Measurements from ENCODE around the gene HTRA3. TPM values are rescaled to one million over a fixed set of nuclear protein-coding genes. Genes with fewer than 3 reads are reported as not detected.

HTRA3 gene
- total and polyA plus RNA-seq, 2 experiments from 2014 or later: 19.4 to 34.9 TPM

DNA sequence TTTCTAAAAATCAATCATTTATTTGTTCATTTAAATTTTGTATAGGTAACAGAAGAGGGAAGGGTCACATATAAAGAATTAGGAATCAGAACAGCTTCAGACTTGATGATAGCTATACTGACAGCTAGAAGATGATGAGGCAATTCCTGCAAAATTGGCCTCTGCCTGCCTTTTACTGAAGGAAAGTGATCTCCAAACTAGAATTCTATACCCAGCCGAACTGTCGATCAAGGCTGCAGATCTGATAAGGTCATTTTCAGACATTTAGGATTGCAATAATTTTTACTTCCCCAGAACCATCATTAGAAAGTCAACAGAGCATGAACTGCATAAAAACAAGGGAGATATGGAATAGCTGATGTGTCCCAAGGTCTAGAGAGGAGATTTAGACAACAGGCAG lies 66.3 kb downstream of the HTRA3 start:
- H3K9me2 ChIP-seq (replicated peaks; ENCODE audit: insufficient read depth): no peaks in the 10 kb centered on the region
- no peaks in the 10 kb centered on the region for H3K9me3 ChIP-seq (ENCODE audit: low read depth)
- no peak overlapping the region for H2AFZ ChIP-seq
- no peaks in the 10 kb centered on the region for H3K79me2 ChIP-seq
- no peak overlapping the region for H3K4me3 ChIP-seq
- no peaks in the 10 kb centered on the region for H4K20me1 ChIP-seq (ENCODE audit: insufficient read depth, poor library complexity, severe bottlenecking)
- no peak for TF ChIP-seq EZH2 (IDR thresholded peaks at IDR 0.05; ENCODE audit: borderline replicate concordance)
- no peak for TF ChIP-seq EZH2phosphoT487 (IDR thresholded peaks at IDR 0.05; ENCODE audit: low read depth, severe bottlenecking, unreplicated experiment)
- TF ChIP-seq, protein P1, sequence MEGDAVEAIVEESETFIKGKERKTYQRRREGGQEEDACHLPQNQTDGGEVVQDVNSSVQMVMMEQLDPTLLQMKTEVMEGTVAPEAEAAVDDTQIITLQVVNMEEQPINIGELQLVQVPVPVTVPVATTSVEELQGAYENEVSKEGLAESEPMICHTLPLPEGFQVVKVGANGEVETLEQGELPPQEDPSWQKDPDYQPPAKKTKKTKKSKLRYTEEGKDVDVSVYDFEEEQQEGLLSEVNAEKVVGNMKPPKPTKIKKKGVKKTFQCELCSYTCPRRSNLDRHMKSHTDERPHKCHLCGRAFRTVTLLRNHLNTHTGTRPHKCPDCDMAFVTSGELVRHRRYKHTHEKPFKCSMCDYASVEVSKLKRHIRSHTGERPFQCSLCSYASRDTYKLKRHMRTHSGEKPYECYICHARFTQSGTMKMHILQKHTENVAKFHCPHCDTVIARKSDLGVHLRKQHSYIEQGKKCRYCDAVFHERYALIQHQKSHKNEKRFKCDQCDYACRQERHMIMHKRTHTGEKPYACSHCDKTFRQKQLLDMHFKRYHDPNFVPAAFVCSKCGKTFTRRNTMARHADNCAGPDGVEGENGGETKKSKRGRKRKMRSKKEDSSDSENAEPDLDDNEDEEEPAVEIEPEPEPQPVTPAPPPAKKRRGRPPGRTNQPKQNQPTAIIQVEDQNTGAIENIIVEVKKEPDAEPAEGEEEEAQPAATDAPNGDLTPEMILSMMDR (IDR thresholded peaks at IDR 0.05; ENCODE audit: poor library complexity): no peak
- no peaks in the 10 kb centered on the region for H3K36me3 ChIP-seq (replicated peaks; ENCODE audit: insufficient read depth, low read depth)
- H3K27ac ChIP-seq: no peak overlapping the region
- H3K27me3 ChIP-seq: peaks cover 3% of the 10 kb centered on the region
- WGBS (ENCODE audit: low lambda C conversion rate, missing lambda C conversion rate): 98% methylated on average over 2 of the region's 2 CpGs
- no peak for DNase-seq (ENCODE audit: low spot score)
- H3K4me2 ChIP-seq: no peak overlapping the region
- H3K4me1 ChIP-seq (ENCODE audit: insufficient read depth): no peaks in the 10 kb centered on the region

DNA sequence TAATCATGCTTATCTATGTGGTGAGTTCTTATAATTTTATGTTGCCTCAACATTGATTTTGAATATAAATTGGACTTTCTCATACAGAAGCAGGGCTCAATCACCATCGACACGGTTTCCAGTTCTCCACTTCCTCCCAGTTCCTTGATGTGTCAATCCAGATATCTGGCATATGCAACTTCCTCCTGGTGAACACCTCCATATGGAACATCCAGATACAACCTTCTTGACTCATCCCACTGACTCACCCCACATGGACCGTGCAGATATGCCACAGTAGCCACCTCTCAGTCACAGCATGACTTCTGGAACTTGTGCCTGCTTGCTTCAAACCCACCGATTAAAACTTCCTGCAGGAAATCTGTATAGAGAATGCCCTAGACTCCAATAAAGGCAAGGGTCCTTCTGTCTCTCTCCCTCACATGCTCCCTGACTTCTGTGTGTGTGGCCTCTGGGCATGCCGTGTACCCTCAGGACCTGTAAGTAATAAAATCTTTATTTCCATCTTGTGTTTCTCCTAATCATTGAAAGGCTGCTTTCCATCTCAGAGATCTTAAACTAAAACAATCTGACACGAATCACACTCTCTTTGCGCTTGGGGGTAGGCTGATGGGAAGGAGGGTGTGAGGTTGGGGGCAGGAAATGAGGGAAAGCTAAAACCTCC lies 67.0 kb downstream of the HTRA3 start:
- H3K79me2 ChIP-seq: no peaks in the 10 kb centered on the region

DNA sequence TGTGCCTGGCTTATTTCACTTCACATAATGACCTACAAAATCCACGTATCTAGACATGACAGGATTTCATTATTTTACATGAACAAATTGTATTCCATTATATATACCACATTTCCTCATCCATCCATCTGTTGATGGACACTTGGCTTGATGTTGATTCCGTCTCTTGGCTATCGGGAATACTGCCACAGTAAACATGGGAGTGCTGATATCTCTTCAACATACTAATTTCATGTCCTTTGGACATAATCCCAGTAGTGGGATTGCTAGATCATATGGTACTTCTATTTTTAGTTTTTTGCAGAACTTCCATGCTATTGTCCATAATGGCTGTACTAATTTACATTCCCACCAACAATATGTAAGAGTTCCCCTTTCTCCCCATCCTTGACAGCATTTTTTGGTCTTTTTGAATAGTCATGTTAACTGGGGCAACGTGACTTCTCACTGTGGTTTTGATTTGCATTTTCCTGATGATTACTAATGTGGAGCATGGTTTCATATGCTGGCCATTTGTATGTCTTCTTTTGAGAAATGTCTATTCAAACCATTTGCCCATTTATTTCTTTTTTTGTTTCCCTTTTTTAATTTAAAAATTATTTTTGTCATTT lies 68.9 kb downstream of the HTRA3 start:
- H3K9me3 ChIP-seq (ENCODE audit: low read depth): no peaks in the 10 kb centered on the region
- H4K20me1 ChIP-seq (ENCODE audit: insufficient read depth, poor library complexity, severe bottlenecking): no peaks in the 10 kb centered on the region
- no peak for DNase-seq (ENCODE audit: low spot score)
- TF ChIP-seq, protein P1 (IDR thresholded peaks at IDR 0.05; ENCODE audit: poor library complexity): no peak
- no peak for TF ChIP-seq EZH2 (IDR thresholded peaks at IDR 0.05; ENCODE audit: borderline replicate concordance)
- TF ChIP-seq EZH2phosphoT487 (IDR thresholded peaks at IDR 0.05; ENCODE audit: low read depth, severe bottlenecking, unreplicated experiment): no peak
- no peaks in the 10 kb centered on the region for H3K4me1 ChIP-seq (ENCODE audit: insufficient read depth)
- H3K27ac ChIP-seq: no peak overlapping the region
- H3K4me2 ChIP-seq: no peak overlapping the region
- WGBS (ENCODE audit: low lambda C conversion rate, missing lambda C conversion rate): 78% methylated on average over 4 of the region's 4 CpGs
- H3K4me3 ChIP-seq: no peak overlapping the region
- H3K79me2 ChIP-seq: no peaks in the 10 kb centered on the region
- H3K9me2 ChIP-seq (replicated peaks; ENCODE audit: insufficient read depth): no peaks in the 10 kb centered on the region
- H3K27me3 ChIP-seq: peaks cover 3% of the 10 kb centered on the region
- H3K36me3 ChIP-seq (replicated peaks; ENCODE audit: insufficient read depth, low read depth): no peaks in the 10 kb centered on the region
- no peak overlapping the region for H2AFZ ChIP-seq

More for the DNA sequence above, 67.0 kb downstream of the HTRA3 start:
- H3K4me3 ChIP-seq: no peak overlapping the region
- H3K4me2 ChIP-seq: no peak overlapping the region
- no peaks in the 10 kb centered on the region for H3K9me3 ChIP-seq (ENCODE audit: low read depth)
- peaks cover 3% of the 10 kb centered on the region for H3K27me3 ChIP-seq
- no peak overlapping the region for H3K27ac ChIP-seq
- DNase-seq (ENCODE audit: low spot score): no peak
- WGBS (ENCODE audit: low lambda C conversion rate, missing lambda C conversion rate): 85% methylated on average over 7 of the region's 7 CpGs
- no peaks in the 10 kb centered on the region for H3K9me2 ChIP-seq (replicated peaks; ENCODE audit: insufficient read depth)
- no peaks in the 10 kb centered on the region for H3K4me1 ChIP-seq (ENCODE audit: insufficient read depth)
- no peak overlapping the region for H2AFZ ChIP-seq
- no peaks in the 10 kb centered on the region for H3K36me3 ChIP-seq (replicated peaks; ENCODE audit: insufficient read depth, low read depth)
- no peaks in the 10 kb centered on the region for H4K20me1 ChIP-seq (ENCODE audit: insufficient read depth, poor library complexity, severe bottlenecking)
- TF ChIP-seq EZH2 (IDR thresholded peaks at IDR 0.05; ENCODE audit: borderline replicate concordance) (no peak), EZH2phosphoT487 (IDR thresholded peaks at IDR 0.05; ENCODE audit: low read depth, severe bottlenecking, unreplicated experiment) (no peak)
- TF ChIP-seq, protein P1 (IDR thresholded peaks at IDR 0.05; ENCODE audit: poor library complexity): no peak

Data from hepatocyte (in vitro differentiated cells).